PC-3 (cell line): ENCODE data around the gene POLE4. TPM values are rescaled to one million over a fixed set of nuclear protein-coding genes. Genes with fewer than 3 reads are reported as not detected.

Source experiments
- ATAC-seq: fragments of 200-7000 bp; cut with Tn5 transposase; 2 replicates; pipeline ENCODE4 v1.9.1; 2020; ENCODE audit warnings: mild to moderate bottlenecking, moderate library complexity
- BruUV-seq: library from RNA; stranded (reverse); fragments of 400-500 nt; replicated peaks from 2 replicates; lab custom pipeline; 2021; lab: Mats Ljungman, UMichigan
- CTCF ChIA-PET: fragments of 300-600 bp; sonication (Branson Sonifier 250); formaldehyde crosslinking; loops from one replicate; lab custom pipeline; 2022; ENCODE audit warnings: antibody characterized with exemption; lab: Charles Lee
- POLR2A ChIA-PET: fragments of 300-600 bp; sonication (Branson Sonifier 250); formaldehyde crosslinking; loops from one replicate; lab custom pipeline; 2022; ENCODE audit warnings: antibody characterized with exemption; ENCODE audit not compliant: unreplicated experiment; lab: Charles Lee
- DNase-seq: peaks from one replicate; pipeline ENCODE4 v3.0.0-alpha.2; 2015
- H2AFZ ChIP-seq: fragments of 300-600 bp; sonication (generic); 2 replicates; pipeline ENCODE4 v1.6.0; 2016; ENCODE audit warnings: antibody characterized with exemption, low read length
- H3F3A ChIP-seq: fragments of 300-600 bp; sonication (generic); one replicate; pipeline ENCODE4 v1.6.0; 2017; ENCODE audit warnings: antibody characterized with exemption, low read length, control low read depth, mild to moderate bottlenecking; ENCODE audit not compliant: unreplicated experiment
- H3K27ac ChIP-seq: fragments of 300-600 bp; sonication (generic); 2 replicates; pipeline ENCODE4 v1.5.1; 2016; ENCODE audit warnings: mild to moderate bottlenecking, low read length
- H3K27me3 ChIP-seq: fragments of 300-600 bp; sonication (generic); 2 replicates; pipeline ENCODE4 v1.6.1; 2016; ENCODE audit warnings: low read length, mixed read lengths
- H3K36me3 ChIP-seq: fragments of 300-600 bp; sonication (generic); 2 replicates; pipeline ENCODE4 v1.6.1; 2016; ENCODE audit warnings: low read depth, mixed run types, low read length, mixed read lengths
- H3K4me1 ChIP-seq: fragments of 300-600 bp; sonication (generic); 2 replicates; pipeline ENCODE4 v1.5.1; 2016; ENCODE audit warnings: low read length; ENCODE audit not compliant: insufficient read depth
- H3K4me2 ChIP-seq: fragments of 300-600 bp; sonication (generic); 2 replicates; pipeline ENCODE4 v1.6.0; 2016; ENCODE audit warnings: low read length
- H3K4me3 ChIP-seq: fragments of 300-600 bp; sonication (generic); 2 replicates; pipeline ENCODE4 v1.5.1; 2016; ENCODE audit warnings: mild to moderate bottlenecking, low read length, mixed read lengths
- H3K79me2 ChIP-seq: fragments of 300-600 bp; sonication (generic); 2 replicates; pipeline ENCODE4 v1.6.1; 2017; ENCODE audit warnings: low read length, mixed read lengths
- H3K9ac ChIP-seq: fragments of 300-600 bp; sonication (generic); 2 replicates; pipeline ENCODE4 v1.6.0; 2016; ENCODE audit warnings: mild to moderate bottlenecking, low read length
- H3K9me2 ChIP-seq: fragments of 300-600 bp; sonication (generic); replicated peaks from 2 replicates; pipeline ENCODE4 v1.6.1; 2016; ENCODE audit warnings: mixed run types, low read length, mixed read lengths
- H3K9me3 ChIP-seq: fragments of 300-600 bp; sonication (generic); 2 replicates; pipeline ENCODE4 v1.6.1; 2016; ENCODE audit warnings: low read length, mixed read lengths
- H4K20me1 ChIP-seq: fragments of 300-600 bp; sonication (generic); 2 replicates; pipeline ENCODE4 v1.6.1; 2016; ENCODE audit warnings: low read length, mixed read lengths
- CTCF ChIP-seq: fragments of 300-600 bp; sonication (generic); conservative IDR thresholded peaks from 2 replicates; pipeline ENCODE4 v1.5.1; 2017; ENCODE audit warnings: antibody characterized with exemption, low read depth, mild to moderate bottlenecking, low read length
- EZH2 ChIP-seq: fragments of 300-600 bp; sonication (generic); IDR thresholded peaks from one replicate; pipeline ENCODE4 v1.6.1; 2017; ENCODE audit warnings: antibody characterized with exemption, mild to moderate bottlenecking, low read length; ENCODE audit not compliant: unreplicated experiment
- EZH2phosphoT487 ChIP-seq: fragments of 300-600 bp; sonication (generic); IDR thresholded peaks from 2 replicates; pipeline ENCODE4 v1.6.1; 2018; ENCODE audit warnings: mild to moderate bottlenecking, antibody characterized with exemption, low read length, borderline replicate concordance
- intact Hi-C: fragments of 100-400 bp; cut with micrococcal nuclease; formaldehyde crosslinking; loops from 2 replicates; pipeline ENCODE4 v1.9.0; 2023
- total RNA-seq: library from RNA; depleted of rRNA; stranded (reverse); fragments of >200 nt; gene quantifications from 2 replicates; pipeline ENCODE4 v1.2.3, GENCODE V29; 2014

The POLE4 gene
- total RNA-seq, 1 experiment from 2014 or later, result 121 TPM

- H3K36me3 ChIP-seq, result no peaks in the 10 kb centered on the region
- intact Hi-C loops, result no loop called here
- H4K20me1 ChIP-seq, result no peaks in the 10 kb centered on the region
- CTCF ChIA-PET, result no interaction called here
- no peak for ATAC-seq
- no peak for DNase-seq
- H3K9ac ChIP-seq, result no peak overlapping the region
- H3K4me1 ChIP-seq, result no peaks in the 10 kb centered on the region
- H3K27me3 ChIP-seq, result no peaks in the 10 kb centered on the region
- no peak overlapping the region for H3K27ac ChIP-seq
- H3K4me2 ChIP-seq, result no peak overlapping the region
- H2AFZ ChIP-seq, result no peak overlapping the region
- H3K9me2 ChIP-seq, result no peaks in the 10 kb centered on the region
- no peaks in the 10 kb centered on the region for H3F3A ChIP-seq
- BruUV-seq, result no TSS peak
- H3K9me3 ChIP-seq, result no peaks in the 10 kb centered on the region
- TF ChIP-seq CTCF (no peak), EZH2phosphoT487 (no peak), EZH2 (no peak)
- no peaks in the 10 kb centered on the region for H3K79me2 ChIP-seq
- POLR2A ChIA-PET, result no interaction called here
- no peak overlapping the region for H3K4me3 ChIP-seq
These were observed 45.3 kb downstream of the POLE4 start for GRCh38 chr2:75003773-75004172.

GRCh38 chr2:75006041-75006440, 47.6 kb downstream of the POLE4 start:
- Histone ChIP-seq H3K4me3 (no peak overlapping the region), H3K27ac (no peak overlapping the region), H4K20me1 (no peaks in the 10 kb centered on the region), H3K4me2 (no peak overlapping the region), H2AFZ (no peak overlapping the region), H3K9ac (no peak overlapping the region), H3K27me3 (no peaks in the 10 kb centered on the region), H3F3A (no peaks in the 10 kb centered on the region), H3K9me2 (no peaks in the 10 kb centered on the region), H3K36me3 (no peaks in the 10 kb centered on the region), H3K79me2 (no peaks in the 10 kb centered on the region), H3K4me1 (no peaks in the 10 kb centered on the region), H3K9me3 (no peaks in the 10 kb centered on the region)
- ChIA-PET POLR2A (no interaction called here), CTCF (no interaction called here)
- no peak for TF ChIP-seq CTCF
- no peak for TF ChIP-seq EZH2phosphoT487
- TF ChIP-seq EZH2, result no peak
- no peak for ATAC-seq
- no TSS peak for BruUV-seq
- intact Hi-C loops, result no loop called here
- no peak for DNase-seq

GRCh38 chr2:75007061-75007460, 48.6 kb downstream of the POLE4 start:
- POLR2A ChIA-PET, result no interaction called here
- H3K4me2 ChIP-seq, result no peak overlapping the region
- intact Hi-C loops, result no loop called here
- H3F3A ChIP-seq, result no peaks in the 10 kb centered on the region
- no peaks in the 10 kb centered on the region for H3K79me2 ChIP-seq
- no peaks in the 10 kb centered on the region for H3K27me3 ChIP-seq
- H3K9me2 ChIP-seq, result no peaks in the 10 kb centered on the region
- no peak overlapping the region for H2AFZ ChIP-seq
- DNase-seq (no peak), ATAC-seq (no peak)
- no peaks in the 10 kb centered on the region for H3K36me3 ChIP-seq
- BruUV-seq, result no TSS peak
- no peaks in the 10 kb centered on the region for H4K20me1 ChIP-seq
- H3K4me1 ChIP-seq, result peaks cover under 1% of the 10 kb centered on the region
- H3K4me3 ChIP-seq, result no peak overlapping the region
- H3K9me3 ChIP-seq, result no peaks in the 10 kb centered on the region
- no peak overlapping the region for H3K27ac ChIP-seq
- CTCF ChIA-PET, result no interaction called here
- H3K9ac ChIP-seq, result no peak overlapping the region
- TF ChIP-seq CTCF (no peak), EZH2phosphoT487 (no peak), EZH2 (no peak)
